Measurements from ENCODE around the gene NBR1.

Gene NBR1, protein sequence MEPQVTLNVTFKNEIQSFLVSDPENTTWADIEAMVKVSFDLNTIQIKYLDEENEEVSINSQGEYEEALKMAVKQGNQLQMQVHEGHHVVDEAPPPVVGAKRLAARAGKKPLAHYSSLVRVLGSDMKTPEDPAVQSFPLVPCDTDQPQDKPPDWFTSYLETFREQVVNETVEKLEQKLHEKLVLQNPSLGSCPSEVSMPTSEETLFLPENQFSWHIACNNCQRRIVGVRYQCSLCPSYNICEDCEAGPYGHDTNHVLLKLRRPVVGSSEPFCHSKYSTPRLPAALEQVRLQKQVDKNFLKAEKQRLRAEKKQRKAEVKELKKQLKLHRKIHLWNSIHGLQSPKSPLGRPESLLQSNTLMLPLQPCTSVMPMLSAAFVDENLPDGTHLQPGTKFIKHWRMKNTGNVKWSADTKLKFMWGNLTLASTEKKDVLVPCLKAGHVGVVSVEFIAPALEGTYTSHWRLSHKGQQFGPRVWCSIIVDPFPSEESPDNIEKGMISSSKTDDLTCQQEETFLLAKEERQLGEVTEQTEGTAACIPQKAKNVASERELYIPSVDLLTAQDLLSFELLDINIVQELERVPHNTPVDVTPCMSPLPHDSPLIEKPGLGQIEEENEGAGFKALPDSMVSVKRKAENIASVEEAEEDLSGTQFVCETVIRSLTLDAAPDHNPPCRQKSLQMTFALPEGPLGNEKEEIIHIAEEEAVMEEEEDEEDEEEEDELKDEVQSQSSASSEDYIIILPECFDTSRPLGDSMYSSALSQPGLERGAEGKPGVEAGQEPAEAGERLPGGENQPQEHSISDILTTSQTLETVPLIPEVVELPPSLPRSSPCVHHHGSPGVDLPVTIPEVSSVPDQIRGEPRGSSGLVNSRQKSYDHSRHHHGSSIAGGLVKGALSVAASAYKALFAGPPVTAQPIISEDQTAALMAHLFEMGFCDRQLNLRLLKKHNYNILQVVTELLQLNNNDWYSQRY

GRCh38 chr17:43170766-43171585, at the start of gene NBR1:
NBR1 (plus strand) TSS chr17:43171214; CDS start chr17:43175800, 4,586 bp downstream.
- no peak for TF ChIP-seq CTCF (IDR thresholded peaks at IDR 0.05)

DNA sequence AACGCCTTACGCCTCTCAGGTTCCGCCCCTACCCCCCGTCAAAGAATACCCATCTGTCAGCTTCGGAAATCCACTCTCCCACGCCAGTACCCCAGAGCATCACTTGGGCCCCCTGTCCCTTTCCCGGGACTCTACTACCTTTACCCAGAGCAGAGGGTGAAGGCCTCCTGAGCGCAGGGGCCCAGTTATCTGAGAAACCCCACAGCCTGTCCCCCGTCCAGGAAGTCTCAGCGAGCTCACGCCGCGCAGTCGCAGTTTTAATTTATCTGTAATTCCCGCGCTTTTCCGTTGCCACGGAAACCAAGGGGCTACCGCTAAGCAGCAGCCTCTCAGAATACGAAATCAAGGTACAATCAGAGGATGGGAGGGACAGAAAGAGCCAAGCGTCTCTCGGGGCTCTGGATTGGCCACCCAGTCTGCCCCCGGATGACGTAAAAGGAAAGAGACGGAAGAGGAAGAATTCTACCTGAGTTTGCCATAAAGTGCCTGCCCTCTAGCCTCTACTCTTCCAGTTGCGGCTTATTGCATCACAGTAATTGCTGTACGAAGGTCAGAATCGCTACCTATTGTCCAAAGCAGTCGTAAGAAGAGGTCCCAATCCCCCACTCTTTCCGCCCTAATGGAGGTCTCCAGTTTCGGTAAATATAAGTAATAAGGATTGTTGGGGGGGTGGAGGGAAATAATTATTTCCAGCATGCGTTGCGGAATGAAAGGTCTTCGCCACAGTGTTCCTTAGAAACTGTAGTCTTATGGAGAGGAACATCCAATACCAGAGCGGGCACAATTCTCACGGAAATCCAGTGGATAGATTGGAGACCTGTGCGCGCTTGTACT, 45.7 kb upstream of the NBR1 start, which contains the start of gene BRCA1:
BRCA1 (minus strand) TSS at position 232 of the 834 bp plus-strand sequence. CDS start 1,268 bp downstream, outside the sequence.
- no peak for TF ChIP-seq CTCF (IDR thresholded peaks at IDR 0.05)

DNA sequence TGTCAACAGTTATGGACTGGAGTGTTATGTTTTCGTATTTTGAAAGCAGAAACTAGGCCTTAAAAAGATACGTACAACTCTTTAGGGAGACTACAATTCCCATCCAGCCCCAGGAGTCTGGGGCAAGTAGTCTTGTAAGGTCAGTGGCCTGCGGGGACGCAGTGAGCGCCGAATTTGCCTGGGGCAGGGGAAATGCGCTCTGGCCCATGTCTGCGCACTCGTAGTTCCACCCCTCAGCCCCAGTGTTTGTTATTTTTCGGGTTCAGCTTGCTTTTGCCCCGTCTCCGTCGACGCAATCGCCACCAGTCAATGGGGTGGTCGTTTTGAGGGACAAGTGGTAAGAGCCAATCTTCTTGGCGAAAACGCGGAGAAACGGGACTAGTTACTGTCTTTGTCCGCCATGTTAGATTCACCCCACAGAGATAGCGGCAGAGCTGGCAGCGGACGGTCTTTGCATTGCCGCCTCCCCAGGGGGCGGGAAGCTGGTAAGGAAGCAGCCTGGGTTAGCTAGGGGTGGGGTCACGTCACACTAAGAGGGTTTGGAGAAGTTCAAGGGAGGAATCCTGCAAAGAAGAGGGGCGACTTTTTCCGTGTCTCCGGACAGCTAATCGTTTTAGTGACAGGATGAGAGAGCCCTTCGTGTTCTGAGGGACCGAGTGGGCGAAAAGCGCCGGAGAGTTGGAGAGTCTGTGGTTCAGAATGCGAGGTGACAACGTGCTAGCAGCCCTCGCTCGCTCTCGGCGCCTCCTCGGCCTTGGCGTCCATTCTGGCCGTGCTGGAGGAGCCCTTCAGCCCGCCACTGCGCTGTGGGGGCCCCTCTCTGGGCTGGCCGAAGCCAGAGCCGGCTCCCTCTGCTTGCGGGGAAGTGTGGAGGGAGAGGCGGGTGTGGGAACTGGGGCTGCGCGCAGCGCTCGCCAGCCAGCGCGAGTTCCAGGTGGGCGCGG, 44.8 kb upstream of the NBR1 start:
- TF ChIP-seq CTCF (IDR thresholded peaks at IDR 0.05) = no peak

GRCh38 chr17:43126911-43127290, 44.1 kb upstream of the NBR1 start:
- TF ChIP-seq CTCF (IDR thresholded peaks at IDR 0.05) = no peak

DNA sequence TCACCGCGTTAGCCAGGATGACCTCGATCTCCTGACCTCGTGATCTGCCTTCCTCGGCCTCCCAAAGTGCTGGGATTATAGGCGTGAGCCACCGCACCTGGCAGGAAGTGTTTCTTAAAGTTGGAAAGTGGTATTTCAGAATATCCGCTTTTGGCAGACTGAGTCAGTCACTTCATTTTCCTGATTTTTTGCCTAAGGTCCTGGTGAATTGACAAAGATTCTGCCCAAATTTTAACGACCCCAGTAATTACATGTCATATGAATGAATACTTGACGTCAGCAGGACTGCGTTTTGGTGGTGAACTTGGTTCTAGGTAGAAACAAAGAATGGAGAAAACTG, 41.4 kb upstream of the NBR1 start:
- no peak for TF ChIP-seq CTCF (IDR thresholded peaks at IDR 0.05)

DNA sequence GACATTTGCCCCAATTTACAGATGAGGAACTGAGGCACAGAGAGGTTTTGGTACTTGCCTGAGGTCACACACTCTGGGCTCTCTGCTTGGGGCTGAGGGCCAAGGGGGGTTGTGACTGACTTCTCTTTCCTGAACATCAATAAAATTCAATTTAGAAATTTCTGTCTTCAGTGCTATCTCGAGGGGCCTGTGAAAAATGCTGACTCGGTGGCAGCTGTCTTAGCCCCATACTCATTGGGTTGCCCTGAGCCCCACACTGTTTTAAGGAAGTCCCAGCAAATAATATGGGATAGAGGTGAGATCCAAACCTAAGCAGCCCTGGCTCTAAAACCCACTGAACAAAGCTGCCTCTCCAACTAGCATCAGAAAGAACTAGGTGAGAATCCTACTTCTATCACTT, 38.9 kb upstream of the NBR1 start:
- no peak for TF ChIP-seq CTCF (IDR thresholded peaks at IDR 0.05)

Measured in LNCAP (cell line).